Natural killer cell (primary cell): ENCODE data around the gene ZFAND2B. TPM values are rescaled to one million over a fixed set of nuclear protein-coding genes. Genes with fewer than 3 reads are reported as not detected.
A peak's percentile ranks its signal among the peaks of the same experiment; 100 is the strongest.

Experiments used
- ATAC-seq, 3 donors: fragments of 150-1000 bp in 2 of 3; fragments of 200-7000 bp in 1 of 3; cut with Tn5 transposase; 1 replicate in 1 of 3; 2 replicates in 2 of 3; pipeline ENCODE4 v1.10.0; 2021; ENCODE audit warnings: mild to moderate bottlenecking in 2 of 3, moderate library complexity in 2 of 3
- DNase-seq, 2 donors: peaks; one replicate each; pipeline versions ENCODE4 v3.0.0 to v3.0.0-alpha.2; 2013 to 2021; ENCODE audit warnings: mixed read lengths in 1 of 2
- H3K27ac ChIP-seq: one replicate; pipeline ENCODE4 v1.5.1; 2013; ENCODE audit warnings: mild to moderate bottlenecking, low read length
- H3K27me3 ChIP-seq: one replicate; pipeline ENCODE4 v1.6.1; 2013; ENCODE audit warnings: low read length; ENCODE audit not compliant: control insufficient read depth, insufficient read depth
- H3K36me3 ChIP-seq: one replicate; pipeline ENCODE4 v1.6.1; 2013; ENCODE audit warnings: low read length; ENCODE audit not compliant: control insufficient read depth, insufficient read depth
- H3K4me1 ChIP-seq: one replicate; pipeline ENCODE4 v1.6.1; 2013; ENCODE audit warnings: low read length; ENCODE audit not compliant: control insufficient read depth, insufficient read depth
- H3K4me3 ChIP-seq: one replicate; pipeline ENCODE4 v1.5.1; 2013; ENCODE audit warnings: low read length
- H3K9me3 ChIP-seq: one replicate; pipeline ENCODE4 v1.6.1; 2013; ENCODE audit warnings: low read length; ENCODE audit not compliant: control insufficient read depth, insufficient read depth
- H3K27ac Mint-ChIP-seq, 2 donors: one replicate each; pipeline ENCODE4 v1.8.0; 2022; ENCODE audit warnings: mild to moderate bottlenecking in 2 of 2, mixed read lengths in 2 of 2, moderate library complexity in 1 of 2
- H3K27me3 Mint-ChIP-seq, 2 donors: one replicate each; pipeline ENCODE4 v1.8.0; 2022; ENCODE audit warnings: low read depth in 2 of 2, mixed read lengths in 2 of 2
- H3K36me3 Mint-ChIP-seq: one replicate; pipeline ENCODE4 v1.8.0; 2022; ENCODE audit warnings: mixed read lengths
- H3K4me1 Mint-ChIP-seq, 2 donors: one replicate each; pipeline ENCODE4 v1.8.0; 2022; ENCODE audit warnings: mixed read lengths in 2 of 2
- H3K4me3 Mint-ChIP-seq: one replicate; pipeline ENCODE4 v1.8.0; 2022; ENCODE audit warnings: mild to moderate bottlenecking, moderate library complexity, mixed read lengths
- H3K9me3 Mint-ChIP-seq, 2 donors: one replicate each; pipeline ENCODE4 v1.8.0; 2022; ENCODE audit warnings: mixed read lengths in 2 of 2
- CTCF ChIP-seq: fragments of 200-600 bp; IDR thresholded peaks from one replicate; pipeline ENCODE4 v1.8.0; 2022; ENCODE audit warnings: antibody characterized with exemption
- WGBS: methylation state at CpG from one replicate; pipeline ENCODE4 v1.1.7; 2013; ENCODE audit warnings: missing lambda C conversion rate; ENCODE audit not compliant: insufficient coverage; 5-methylcytosine and 5-hydroxymethylcytosine counted together
- intact Hi-C: fragments of 100-400 bp; cut with micrococcal nuclease; formaldehyde crosslinking; loops from one replicate; pipeline ENCODE4 v1.14.2; 2022
- total RNA-seq, 4 donors: library from RNA; stranded (reverse); fragments of 120-200 nt in 1 of 4; gene quantifications; one replicate each; pipeline versions ENCODE4 v1.2.3 to v1.2.4, GENCODE V29; 2013 to 2022

Gene ZFAND2B
- total RNA-seq, 3 donors from 2014 or later (not counting 1 experiment from before 2014, with no cell fraction given), result 67.6 to 84.0 (median 83.4) TPM

- Mint-ChIP-seq H3K27me3 (no peaks in the 10 kb centered on the region), H3K4me1 (peaks cover 25 to 32% of the 10 kb centered on the region in 2 donors), H3K9me3 (no peaks in the 10 kb centered on the region), H3K36me3 (no peaks in the 10 kb centered on the region), H3K4me3 (peak overlapping the region; percentile 56), H3K27ac (peak overlapping the region; percentile 92 to 98)
- DNase-seq, result no peak
- Histone ChIP-seq H3K27me3 (no peaks in the 10 kb centered on the region), H3K4me3 (no peak overlapping the region), H3K9me3 (no peaks in the 10 kb centered on the region), H3K4me1 (peaks cover 43% of the 10 kb centered on the region), H3K36me3 (peaks cover 17% of the 10 kb centered on the region), H3K27ac (no peak overlapping the region)
- 100% methylated on average over 4 of the region's 5 CpGs for WGBS
- ATAC-seq, result no peak
- TF ChIP-seq CTCF, result no peak
- intact Hi-C loops, result no loop called here
Observed at GRCh38 chr2:219205165-219205538, 1.4 kb upstream of the ZFAND2B start.

- Mint-ChIP-seq H3K4me3 (peak overlapping the region; percentile 90), H3K4me1 (peaks cover 20 to 27% of the 10 kb centered on the region in 2 donors), H3K9me3 (no peaks in the 10 kb centered on the region), H3K27ac (peak overlapping the region; percentile 92 to 98), H3K36me3 (no peaks in the 10 kb centered on the region), H3K27me3 (no peaks in the 10 kb centered on the region)
- Histone ChIP-seq H3K36me3 (peaks cover 17% of the 10 kb centered on the region), H3K4me3 (peak overlapping the region; percentile 64), H3K27me3 (no peaks in the 10 kb centered on the region), H3K4me1 (peaks cover 47% of the 10 kb centered on the region), H3K9me3 (no peaks in the 10 kb centered on the region), H3K27ac (peak overlapping the region; percentile 91)
- no peak for DNase-seq
- ATAC-seq, result no peak
- WGBS, result 20% methylated on average over 6 of the region's 7 CpGs
- intact Hi-C loops, result loop anchor here (1.0 kb wide), 4 partner anchors 23 to 73 kb away; partner anchors contain the start of genes ANKZF1, ATG9A, DNAJB2 and NHEJ1
- no peak for TF ChIP-seq CTCF
Observed at GRCh38 chr2:219205981-219206327, 628 bp upstream of the ZFAND2B start.

GRCh38 chr2:219207134-219207883 is 727 bp downstream of the ZFAND2B start:
- Mint-ChIP-seq H3K27ac (peak overlapping the region; percentile 92 to 98), H3K9me3 (no peaks in the 10 kb centered on the region), H3K36me3 (no peaks in the 10 kb centered on the region), H3K4me1 (peaks cover 24 to 33% of the 10 kb centered on the region in 2 donors), H3K27me3 (no peaks in the 10 kb centered on the region), H3K4me3 (peak overlapping the region; percentile 90)
- peaks cover 52% of the 10 kb centered on the region for H3K4me1 ChIP-seq
- peak overlapping the region; percentile 64 for H3K4me3 ChIP-seq
- intact Hi-C loops, result no loop called here
- TF ChIP-seq CTCF, result no peak
- H3K36me3 ChIP-seq, result peaks cover 17% of the 10 kb centered on the region
- ATAC-seq (no peak), DNase-seq (no peak)
- WGBS, result 29% methylated on average over 22 of the region's 22 CpGs
- peak overlapping the region; percentile 92 for H3K27ac ChIP-seq
- H3K9me3 ChIP-seq, result no peaks in the 10 kb centered on the region
- H3K27me3 ChIP-seq, result no peaks in the 10 kb centered on the region
